DMS 273 (cell line): ENCODE results near the gene TIMM17A.
"Not testable (repeated sequence)": the region's sequence is repeated elsewhere in the genome, so short reads cannot be mapped to it uniquely, and the experiment has no call there.

Source experiments
- DNase-seq: peaks from one replicate; lab custom pipeline; 2025; ENCODE audit not compliant: unreplicated experiment; lab: John Stamatoyannopoulos, UW

Gene TIMM17A

GRCh38 chr1:201939574-201939973, 15.7 kb upstream of the TIMM17A start:
- no peak for DNase-seq

- DNase-seq, result not testable (repeated sequence)
Measured at GRCh38 chr1:201940316-201940715, 15.0 kb upstream of the TIMM17A start.

GRCh38 chr1:201941420-201942128, 13.7 kb upstream of the TIMM17A start:
- no peak for DNase-seq

- no peak for DNase-seq
Measured at GRCh38 chr1:201942129-201942495, 13.2 kb upstream of the TIMM17A start.

DNA sequence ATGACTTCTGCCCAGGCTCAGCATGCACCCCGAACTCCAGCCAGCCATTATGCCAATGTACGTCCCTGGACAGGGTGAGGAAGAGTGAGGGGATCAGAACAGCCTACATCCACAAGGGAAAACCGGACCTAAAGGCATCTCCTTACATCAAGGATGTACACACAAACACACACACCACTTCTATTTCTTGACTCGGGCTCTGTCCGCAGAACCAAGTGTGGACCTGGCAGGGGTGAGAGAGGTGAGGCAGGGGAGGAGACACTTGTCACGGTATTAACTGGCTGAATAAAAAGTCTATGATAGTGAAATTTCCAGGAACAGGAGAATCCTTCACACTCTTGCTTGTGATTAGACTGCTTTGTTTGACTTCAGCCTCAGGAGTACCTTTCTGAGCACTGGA, 11.3 kb upstream of the TIMM17A start:
- no peak for DNase-seq

GRCh38 chr1:201944639-201945038, 10.7 kb upstream of the TIMM17A start:
- no peak for DNase-seq

DNA sequence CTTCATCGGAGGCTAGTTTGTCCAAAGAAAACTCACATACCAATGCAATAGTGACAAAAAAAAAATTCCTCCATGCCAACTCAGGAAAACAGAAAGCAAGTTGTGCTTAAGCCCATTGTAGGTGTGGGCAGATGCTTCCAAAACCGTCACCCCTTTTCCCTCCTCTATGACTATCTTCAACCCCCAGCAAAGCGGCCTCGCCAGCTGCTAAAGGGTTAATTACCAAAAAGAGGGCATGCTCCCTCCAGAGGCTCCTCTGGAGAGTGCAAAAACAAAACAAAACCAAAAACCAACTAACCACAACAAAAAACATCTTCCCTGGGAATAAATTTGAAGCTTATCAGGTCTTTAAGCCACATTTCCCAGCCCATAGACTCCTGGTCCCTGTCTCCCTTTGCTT, 10.1 kb upstream of the TIMM17A start:
- DNase-seq, result peak; percentile 49

- no peak for DNase-seq
Measured at GRCh38 chr1:201945863-201946223, 9.5 kb upstream of the TIMM17A start.

DNA sequence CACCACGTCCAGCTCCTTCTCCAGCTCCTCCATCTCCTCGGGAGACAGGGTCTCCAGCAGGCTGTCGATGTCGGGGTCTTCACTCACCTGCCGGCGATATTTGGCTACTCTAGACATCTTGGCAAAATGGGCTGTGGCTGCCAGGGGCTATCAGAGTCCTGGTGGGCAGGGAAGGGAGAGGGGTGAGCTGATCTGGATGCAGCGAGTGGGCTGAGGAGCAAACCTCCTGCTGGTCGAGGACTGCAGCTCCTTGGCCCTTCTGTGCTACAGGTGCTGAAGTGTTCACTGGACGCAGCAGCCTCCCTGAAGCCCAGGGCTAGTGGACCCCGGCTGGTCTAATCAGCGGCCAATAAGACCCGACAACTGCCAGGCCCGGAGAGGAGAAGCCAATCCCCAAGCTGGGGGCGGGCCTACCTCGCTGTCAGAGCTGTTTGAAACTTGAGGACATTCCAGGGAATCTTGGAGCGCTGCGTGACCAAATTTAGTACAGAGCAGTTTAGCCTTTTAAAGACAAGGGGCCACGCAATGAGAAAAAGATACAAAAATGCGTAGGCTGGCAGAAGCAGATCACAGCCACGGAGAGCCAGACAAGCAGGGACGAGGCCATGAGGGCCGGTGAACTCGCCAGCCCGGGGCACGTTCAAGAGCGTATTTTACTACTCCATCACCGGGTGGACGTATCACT, 8.9 kb upstream of the TIMM17A start, which contains the start of gene LMOD1:
Gene LMOD1 (minus strand): TSS at position 325 of the 685 bp plus-strand sequence. CDS start 208 bp downstream, at position 117.
- peak; percentile 72 for DNase-seq

- no peak for DNase-seq
Measured at GRCh38 chr1:201947697-201948008, 7.7 kb upstream of the TIMM17A start.

DNA sequence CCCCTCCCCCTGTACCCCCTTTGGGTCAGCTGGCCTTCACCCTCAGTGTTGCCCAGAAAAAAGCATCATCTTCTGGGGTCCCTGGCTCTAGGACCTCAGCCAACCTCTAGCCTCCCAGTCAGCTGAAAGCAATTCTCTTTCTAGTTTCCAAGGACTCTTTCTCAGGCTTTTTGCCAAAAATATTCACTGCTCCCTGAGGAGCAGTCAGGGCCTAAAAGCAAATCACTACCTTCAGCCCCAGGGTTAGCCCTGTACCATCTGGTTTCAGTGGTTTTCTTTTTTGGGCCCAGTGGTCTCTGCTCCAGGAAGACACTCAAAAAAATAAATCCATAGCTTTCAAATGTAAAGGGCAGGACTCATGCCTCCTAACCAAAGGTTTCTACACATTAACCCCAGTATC, 5.8 kb upstream of the TIMM17A start:
- DNase-seq, result peak; percentile 85

- no peak for DNase-seq
Measured at GRCh38 chr1:201954263-201955008, 867 bp upstream of the TIMM17A start.

GRCh38 chr1:201955729-201956143, 433 bp downstream of the TIMM17A start:
- peak; percentile 76 for DNase-seq

DNA sequence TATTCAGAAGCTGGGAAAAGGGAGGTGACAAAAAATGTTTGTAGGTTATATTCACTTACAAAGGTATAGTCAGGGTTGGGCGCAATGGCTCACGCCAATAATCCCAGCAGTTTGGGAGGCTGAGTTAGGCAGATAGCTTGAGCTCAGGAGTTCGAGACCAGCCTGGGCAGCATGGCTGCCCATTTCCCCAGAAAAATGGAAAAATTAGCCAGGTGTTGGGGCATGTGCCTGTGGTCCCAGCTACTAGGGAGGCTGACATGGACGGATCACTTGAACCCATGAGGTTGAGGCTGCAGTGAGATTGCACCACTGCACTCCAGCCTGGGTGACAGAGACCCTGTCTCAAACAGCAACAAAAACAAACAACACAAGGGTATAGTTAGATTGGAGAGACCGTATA, 3.0 kb downstream of the TIMM17A start:
- no peak for DNase-seq

DNA sequence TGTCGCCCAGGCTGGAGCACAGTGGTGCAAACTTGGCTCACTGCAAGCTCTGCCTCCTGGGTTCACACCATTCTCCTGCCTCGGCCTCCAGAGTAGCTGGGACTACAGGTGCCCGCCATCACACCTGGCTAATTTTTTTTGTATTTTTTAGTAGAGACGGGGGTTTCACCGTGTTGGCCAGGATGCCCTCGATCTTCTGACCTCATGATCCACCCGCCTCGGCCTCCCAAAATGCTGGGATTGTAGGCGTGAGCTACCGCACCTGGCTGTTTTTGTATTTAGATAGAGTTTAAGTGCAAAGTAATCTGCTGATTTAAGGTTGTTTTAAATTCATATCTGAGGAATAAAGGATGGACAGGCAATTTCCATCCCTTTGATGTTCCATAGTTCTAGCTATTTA, 7.1 kb downstream of the TIMM17A start:
- DNase-seq, result not testable (repeated sequence)

DNA sequence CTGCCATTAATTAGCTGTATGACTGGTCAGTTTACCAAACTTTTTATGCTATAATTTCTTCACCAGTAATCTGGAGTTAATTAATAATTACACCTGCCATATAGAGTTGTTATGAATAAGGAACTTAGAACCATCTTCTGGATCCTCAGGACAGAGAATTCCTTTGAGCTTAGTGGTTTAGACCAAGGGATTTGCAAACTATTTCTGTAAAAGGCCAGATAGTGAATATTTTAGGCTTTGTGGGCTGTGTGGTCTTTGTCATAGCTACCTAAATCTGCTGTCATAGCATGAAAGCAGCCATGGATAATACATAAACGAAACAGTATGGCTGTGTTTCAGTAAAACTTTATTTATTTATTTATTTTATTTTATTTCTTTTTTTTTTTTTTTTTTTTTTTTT, 9.0 kb downstream of the TIMM17A start:
- DNase-seq, result no peak

- no peak for DNase-seq
Measured at GRCh38 chr1:201966171-201966570, 10.9 kb downstream of the TIMM17A start.

DNA sequence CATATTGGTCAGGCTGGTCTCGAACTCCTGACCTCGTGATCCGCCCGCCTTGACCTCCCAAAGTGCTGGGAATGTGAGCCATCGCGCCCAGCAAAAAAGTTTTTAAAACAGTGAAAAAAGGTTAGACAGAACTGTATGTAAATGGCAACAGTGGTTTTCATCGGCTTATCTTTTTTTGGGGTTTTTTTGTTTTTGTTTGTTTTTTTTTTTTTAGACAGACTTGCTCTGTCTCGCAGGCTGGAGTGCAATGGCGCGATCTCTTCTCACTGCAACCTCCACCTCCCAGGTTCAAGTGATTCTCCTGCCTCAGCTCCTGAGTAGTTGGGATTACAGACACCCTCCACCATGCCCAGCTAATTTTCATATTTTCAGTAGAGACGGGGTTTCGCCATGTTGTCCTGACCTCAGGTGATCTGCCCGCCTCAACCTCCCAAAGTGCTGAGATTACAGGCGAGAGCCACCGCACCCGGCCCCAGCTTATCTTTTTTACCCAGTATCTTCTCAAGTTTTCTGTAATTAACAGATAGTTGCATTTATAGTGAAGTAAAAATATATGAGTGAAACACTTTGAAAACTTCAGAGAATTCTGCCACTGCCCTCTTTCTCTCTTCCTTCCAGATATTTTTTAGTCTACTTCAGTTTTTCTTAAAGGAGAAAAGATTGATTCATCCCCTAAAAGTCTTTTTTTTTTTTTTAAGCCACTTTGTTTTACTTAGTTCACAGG, 13.1 kb downstream of the TIMM17A start:
- DNase-seq, result no peak

- DNase-seq, result peak; percentile 90
Measured at GRCh38 chr1:201970334-201971159, 15.2 kb downstream of the TIMM17A start.

- no peak for DNase-seq
Measured at GRCh38 chr1:201982082-201982622, 26.8 kb downstream of the TIMM17A start.
